Fibroblast of lung (primary cell): Measurements from ENCODE around the gene PDZK1IP1.

ENCODE experiments used
- EZH2 ChIP-seq: IDR thresholded peaks from 2 replicates; pipeline ENCODE4 v1.5.1; 2012; ENCODE audit warnings: low read length, control low read depth, mild to moderate bottlenecking; ENCODE audit errors: missing control alignments
- TF ChIP-seq, protein P1 (sequence below), 2 donors: IDR thresholded peaks in 1 of 2; conservative IDR thresholded peaks in 1 of 2; 1 replicate in 1 of 2; 2 replicates in 1 of 2; pipeline ENCODE4 v1.5.1; 2011 to 2012; ENCODE audit warnings: low read length in 2 of 2, control low read depth in 1 of 2, inconsistent platforms in 1 of 2, low read depth in 1 of 2, mild to moderate bottlenecking in 1 of 2

GRCh38 chr1:47180603-47181094, 9.2 kb downstream of the PDZK1IP1 start:
- TF ChIP-seq, protein P1, sequence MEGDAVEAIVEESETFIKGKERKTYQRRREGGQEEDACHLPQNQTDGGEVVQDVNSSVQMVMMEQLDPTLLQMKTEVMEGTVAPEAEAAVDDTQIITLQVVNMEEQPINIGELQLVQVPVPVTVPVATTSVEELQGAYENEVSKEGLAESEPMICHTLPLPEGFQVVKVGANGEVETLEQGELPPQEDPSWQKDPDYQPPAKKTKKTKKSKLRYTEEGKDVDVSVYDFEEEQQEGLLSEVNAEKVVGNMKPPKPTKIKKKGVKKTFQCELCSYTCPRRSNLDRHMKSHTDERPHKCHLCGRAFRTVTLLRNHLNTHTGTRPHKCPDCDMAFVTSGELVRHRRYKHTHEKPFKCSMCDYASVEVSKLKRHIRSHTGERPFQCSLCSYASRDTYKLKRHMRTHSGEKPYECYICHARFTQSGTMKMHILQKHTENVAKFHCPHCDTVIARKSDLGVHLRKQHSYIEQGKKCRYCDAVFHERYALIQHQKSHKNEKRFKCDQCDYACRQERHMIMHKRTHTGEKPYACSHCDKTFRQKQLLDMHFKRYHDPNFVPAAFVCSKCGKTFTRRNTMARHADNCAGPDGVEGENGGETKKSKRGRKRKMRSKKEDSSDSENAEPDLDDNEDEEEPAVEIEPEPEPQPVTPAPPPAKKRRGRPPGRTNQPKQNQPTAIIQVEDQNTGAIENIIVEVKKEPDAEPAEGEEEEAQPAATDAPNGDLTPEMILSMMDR (conservative IDR thresholded peaks at IDR 0.05 in 1 of 2, IDR thresholded peaks at IDR 0.05 in 1 of 2; ENCODE audit: low read depth in 1 of 2, low read length in 2 of 2): no peak
- no peak for TF ChIP-seq EZH2
